IPS-NIHi11 (cell line): ENCODE data around the gene FAM9A.

ENCODE experiments used
- DNase-seq: peaks from one replicate; pipeline ENCODE4 v3.0.0; 2012; ENCODE audit warnings: mixed read lengths, low spot score

Gene FAM9A

DNA sequence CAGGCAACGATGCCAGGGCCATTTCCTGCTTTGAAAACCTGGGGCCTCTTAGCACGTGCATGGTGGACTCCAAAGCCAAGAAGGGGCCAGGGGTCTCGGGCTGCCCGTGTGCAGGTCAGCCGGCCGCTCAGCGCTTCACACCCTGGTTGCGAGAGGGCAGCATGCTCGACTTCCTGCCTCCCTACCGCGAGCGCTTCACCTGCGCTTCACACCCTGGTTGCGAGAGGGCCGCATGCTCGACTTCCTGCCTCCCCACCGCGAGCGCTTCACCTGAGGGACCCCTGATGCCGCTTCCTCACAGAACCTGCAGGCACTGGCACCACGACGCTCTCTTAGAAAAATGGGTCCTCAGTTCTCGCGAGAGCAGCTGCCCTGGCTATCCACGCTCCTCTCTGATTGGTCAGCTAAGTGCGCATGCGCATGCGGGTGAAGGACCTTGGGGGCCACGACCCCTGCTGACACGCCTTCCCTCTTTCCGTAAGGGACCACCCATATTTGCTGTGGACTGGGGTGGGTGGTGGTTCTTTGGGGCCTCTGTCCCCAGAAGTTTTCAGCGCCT is at the start of gene FAM9A:
Gene FAM9A (minus strand): TSS at position 343 of the 559 bp plus-strand sequence. CDS start 1,212 bp downstream, outside the sequence.
- DNase-seq, result no peak

- DNase-seq, result no peak
Observed at GRCh38 chrX:8850478-8850877, 49.3 kb upstream of the FAM9A start.

DNA sequence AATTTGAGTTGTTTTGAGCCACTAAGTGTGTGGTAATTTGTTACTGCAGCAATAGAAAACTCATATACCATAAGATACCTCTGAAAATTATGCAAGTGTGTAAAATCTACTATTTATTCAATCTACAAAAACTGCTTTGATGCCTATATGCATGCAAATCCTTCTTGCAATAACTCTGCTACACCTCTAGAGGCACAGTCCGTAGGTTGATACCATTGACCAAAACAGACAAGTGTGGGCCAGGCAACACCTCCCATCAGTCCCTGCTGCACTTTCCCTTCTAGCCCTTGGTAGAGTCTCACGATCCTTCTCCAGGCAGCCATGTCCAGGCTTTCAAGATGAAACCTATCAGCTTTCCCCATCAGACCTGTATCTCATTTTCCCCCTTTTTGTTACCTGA is 48.8 kb upstream of the FAM9A start:
- peak; percentile 14 for DNase-seq

DNA sequence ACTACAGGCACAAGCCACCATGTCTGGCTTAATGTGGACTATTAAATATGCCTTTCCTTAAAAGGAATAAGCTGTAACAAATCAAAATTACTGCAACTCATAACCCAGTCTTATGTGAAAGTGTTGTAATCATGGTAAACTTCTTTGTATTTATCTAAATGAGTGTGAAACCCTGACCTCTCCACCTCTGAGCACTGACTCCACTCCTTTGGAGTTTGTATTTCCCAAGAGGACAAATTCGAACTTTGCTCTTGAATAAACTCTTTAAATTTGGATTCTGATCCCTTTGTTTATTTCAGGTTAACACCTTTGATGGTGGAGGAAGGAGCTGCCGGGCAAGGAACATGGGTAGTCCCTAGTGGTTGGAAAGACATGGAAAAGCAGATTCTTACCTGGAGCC is 48.3 kb upstream of the FAM9A start:
- no peak for DNase-seq

- DNase-seq, result no peak
Observed at GRCh38 chrX:8848911-8849310, 47.7 kb upstream of the FAM9A start.

- DNase-seq, result no peak
Observed at GRCh38 chrX:8848441-8848840, 47.3 kb upstream of the FAM9A start.

DNA sequence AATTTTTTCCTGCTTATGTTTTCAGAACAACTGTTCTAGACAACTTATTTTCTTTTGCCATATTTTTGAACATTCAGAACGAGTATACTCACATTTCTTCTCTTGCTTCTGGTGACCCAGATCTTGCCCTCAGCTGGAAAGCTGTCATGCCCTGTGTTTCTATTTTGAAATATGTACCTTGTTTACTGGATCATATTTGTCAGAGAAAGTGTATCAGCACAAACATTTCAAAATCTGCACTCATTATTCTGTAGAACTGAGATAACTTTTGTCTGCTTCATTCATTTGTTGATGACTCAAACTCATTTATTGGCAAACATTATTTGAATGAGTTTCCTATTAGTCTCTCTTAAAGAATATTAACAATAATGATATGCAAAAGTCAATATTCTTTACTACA is 46.2 kb upstream of the FAM9A start:
- no peak for DNase-seq

GRCh38 chrX:8846266-8846665 is 45.1 kb upstream of the FAM9A start:
- no peak for DNase-seq

GRCh38 chrX:8845469-8845868 is 44.3 kb upstream of the FAM9A start:
- no peak for DNase-seq

DNA sequence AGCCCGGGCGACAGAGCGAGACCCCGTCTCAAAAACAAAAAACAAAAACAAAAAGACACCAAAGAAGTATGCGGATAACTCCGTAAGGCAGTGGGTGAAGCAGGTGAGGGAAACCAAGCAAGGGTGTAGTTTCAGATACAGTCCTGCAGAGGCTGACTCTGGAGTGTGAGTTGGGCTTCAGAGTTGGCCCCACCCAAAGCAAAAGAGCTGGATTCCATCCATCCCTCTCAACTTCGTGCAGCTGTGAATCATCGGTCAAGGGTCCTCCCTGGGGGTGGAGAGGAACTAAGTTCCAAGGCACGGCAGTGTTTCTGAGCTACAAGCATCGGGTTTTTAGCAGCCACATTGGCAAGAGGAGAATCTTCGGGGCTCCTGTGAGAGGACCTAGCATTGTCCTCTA is 43.9 kb upstream of the FAM9A start:
- no peak for DNase-seq

DNA sequence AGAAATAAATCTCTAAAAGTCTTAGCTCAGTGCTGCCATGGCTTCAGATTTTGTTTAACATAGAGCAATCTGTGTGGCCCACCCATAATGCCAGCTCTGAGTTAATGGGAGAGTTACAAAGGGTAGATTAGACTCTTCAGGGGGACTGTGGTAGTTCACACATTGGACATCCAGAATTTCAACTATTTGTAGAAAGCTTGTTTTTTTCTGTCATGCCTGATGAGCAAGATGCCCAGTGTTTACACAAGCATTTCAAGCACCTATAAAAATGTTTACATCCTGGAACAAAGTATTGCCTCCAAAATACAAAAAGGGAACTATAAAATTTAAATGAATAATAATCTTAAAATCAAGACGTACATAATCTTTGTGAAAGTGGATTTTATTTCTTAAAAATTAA is 43.0 kb upstream of the FAM9A start:
- DNase-seq, result no peak

DNA sequence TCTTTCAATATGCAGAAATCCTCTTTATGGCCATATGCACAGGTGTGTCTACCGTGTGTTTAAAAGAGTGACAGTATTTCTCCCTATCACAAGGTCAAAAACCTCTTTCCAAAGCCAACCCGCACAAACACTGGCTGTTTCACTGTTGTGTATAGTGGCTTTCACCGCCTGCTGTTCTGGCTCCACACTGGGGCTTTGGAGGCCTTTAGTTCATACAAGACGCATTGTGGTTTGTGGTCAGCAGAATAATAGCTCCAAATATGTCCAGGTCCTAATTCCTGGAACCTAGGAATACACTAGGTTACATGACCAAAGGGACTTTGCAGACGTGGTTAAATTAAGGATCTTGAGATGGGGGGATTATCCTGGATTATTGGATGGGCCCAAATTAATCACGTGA is 40.7 kb upstream of the FAM9A start:
- DNase-seq, result no peak

DNA sequence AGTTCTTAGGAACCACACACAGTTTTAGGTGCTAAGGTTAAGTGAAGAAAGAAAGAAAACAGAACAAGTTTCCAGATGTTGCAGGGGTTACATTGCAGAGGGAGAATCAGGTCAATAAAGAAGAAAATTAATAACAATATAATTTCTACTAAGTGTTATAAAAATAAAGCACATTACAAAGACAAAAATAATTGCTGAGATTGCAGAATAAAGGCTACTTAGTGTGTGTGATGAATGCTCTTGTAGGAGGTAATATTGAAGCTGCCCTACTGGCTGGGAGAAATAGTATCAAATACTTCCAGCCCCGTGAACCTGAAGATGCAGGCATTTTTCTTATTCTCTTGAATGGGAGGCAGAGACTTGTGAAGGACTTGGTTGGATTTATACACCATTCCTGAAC is 33.2 kb upstream of the FAM9A start:
- no peak for DNase-seq

DNA sequence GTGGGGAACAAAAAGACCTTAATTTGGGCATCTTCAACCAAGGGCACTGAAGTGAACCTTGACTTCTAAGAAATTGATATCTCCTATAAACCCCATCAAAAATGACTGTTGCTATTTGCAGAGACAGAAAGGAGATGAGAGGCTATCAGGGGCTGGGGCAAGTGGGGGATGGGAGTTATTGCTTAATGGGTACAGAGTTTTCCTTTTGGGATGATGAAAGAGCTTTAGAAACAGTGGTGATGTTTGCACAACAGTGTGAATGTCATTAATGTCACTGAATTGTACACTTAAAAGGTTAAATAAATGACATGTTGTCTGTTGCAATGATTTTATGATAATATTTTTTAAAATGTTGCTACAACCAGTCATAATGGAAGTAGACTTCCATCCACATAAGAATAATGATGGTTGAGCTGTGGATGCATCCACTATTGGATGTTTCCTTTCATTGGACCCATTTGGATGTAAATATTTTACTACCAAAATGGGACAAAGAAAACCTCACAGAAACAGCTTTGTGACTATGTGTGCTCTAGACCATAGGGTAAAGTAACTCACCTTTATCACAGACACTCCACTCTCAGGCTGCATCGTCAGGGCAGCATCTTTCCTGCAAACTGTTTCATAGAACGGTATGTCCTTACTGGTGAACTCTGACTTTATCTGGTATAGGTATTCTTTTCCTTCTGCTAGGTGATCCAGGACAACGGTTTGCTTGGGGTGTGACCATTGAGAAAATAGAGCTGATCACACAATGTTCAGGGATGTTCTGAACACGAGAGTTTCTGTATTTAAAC is 31.6 kb upstream of the FAM9A start:
- no peak for DNase-seq

GRCh38 chrX:8823698-8824097 is 22.5 kb upstream of the FAM9A start:
- no peak for DNase-seq

DNA sequence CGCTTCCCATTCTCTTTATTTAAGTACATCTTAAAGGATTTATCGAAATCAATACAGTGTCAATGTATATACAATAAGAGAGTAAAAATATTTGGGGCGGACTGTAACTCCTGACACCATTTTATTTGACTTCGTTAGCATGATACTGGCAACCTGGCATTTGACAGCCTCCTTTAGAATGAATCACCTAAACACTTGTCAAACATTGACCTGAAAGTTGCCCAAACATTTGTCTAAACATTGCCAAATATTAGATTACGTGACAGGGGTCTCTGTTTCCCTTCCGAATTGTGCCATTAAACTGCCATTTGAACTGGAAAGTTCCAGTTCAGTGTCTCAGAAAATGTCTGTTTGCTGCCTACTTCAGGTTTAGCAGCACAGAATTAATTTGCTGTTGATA is 20.8 kb upstream of the FAM9A start:
- DNase-seq, result no peak

GRCh38 chrX:8820910-8821527 is 19.8 kb upstream of the FAM9A start:
- peak; percentile 11 for DNase-seq

- peak; percentile 63 for DNase-seq
Observed at GRCh38 chrX:8815460-8816065, 14.4 kb upstream of the FAM9A start.

DNA sequence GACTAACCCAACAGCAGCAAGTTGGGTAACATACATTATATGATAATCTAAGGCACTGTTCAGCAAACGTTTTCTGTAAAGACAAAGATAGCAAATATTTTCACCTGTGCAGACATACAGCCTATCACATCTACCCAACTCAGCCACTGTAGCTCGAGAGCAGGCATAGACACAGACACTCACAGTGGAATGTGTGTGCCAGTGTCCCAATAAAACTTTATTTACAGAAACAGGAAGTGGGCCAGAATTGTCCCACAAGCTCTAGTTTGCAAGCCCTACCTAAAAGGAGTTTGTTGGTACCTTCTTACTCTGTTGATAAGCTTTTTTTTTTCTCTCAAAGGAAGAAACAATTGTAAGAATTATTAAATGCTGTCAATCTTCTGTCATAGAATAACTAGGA is 11.9 kb upstream of the FAM9A start:
- DNase-seq, result no peak

- DNase-seq, result no peak
Observed at GRCh38 chrX:8811611-8812010, 10.4 kb upstream of the FAM9A start.

- no peak for DNase-seq
Observed at GRCh38 chrX:8808661-8809060, 7.5 kb upstream of the FAM9A start.

DNA sequence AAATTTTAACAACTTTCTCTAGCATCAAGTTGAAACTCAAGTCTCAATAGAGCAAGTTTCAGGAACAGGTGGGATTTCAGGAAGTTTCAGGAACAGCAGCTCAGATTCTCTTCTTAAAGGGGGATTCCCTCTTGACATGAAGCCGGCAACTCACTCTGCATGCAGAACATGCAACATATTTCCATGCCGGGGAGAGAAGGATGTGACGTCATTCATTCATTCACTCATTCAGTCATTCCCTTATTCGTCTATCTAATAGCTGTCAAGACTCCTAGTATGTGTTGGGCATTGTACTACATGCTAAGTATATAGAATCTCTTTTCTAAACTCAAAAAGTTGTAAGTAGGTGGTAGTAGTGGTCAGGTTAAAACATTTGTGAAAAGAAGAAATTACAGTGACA is 4.8 kb upstream of the FAM9A start:
- DNase-seq, result no peak

- DNase-seq, result no peak
Observed at GRCh38 chrX:8805046-8805445, 3.9 kb upstream of the FAM9A start.
